Mucosa of rectum (tissue), 2 donors: Measurements from ENCODE around the gene ETV6.

Experiments used
- H3K27ac ChIP-seq, 2 donors: one replicate each; pipeline ENCODE4 v1.7.0; 2013; ENCODE audit warnings: inconsistent platforms in 2 of 2, low read depth in 2 of 2, low read length in 2 of 2
- H3K27me3 ChIP-seq, 2 donors: one replicate each; pipeline ENCODE4 v1.7.0; 2013; ENCODE audit warnings: low read length in 2 of 2; ENCODE audit not compliant: control insufficient read depth in 2 of 2, insufficient read depth in 2 of 2
- H3K36me3 ChIP-seq, 2 donors: one replicate each; pipeline ENCODE4 v1.7.0; 2013; ENCODE audit warnings: low read length in 2 of 2; ENCODE audit not compliant: control insufficient read depth in 2 of 2, insufficient read depth in 2 of 2
- H3K4me1 ChIP-seq, 2 donors: one replicate each; pipeline ENCODE4 v1.7.0; 2013; ENCODE audit warnings: low read length in 2 of 2, mild to moderate bottlenecking in 1 of 2; ENCODE audit not compliant: control insufficient read depth in 2 of 2, insufficient read depth in 2 of 2
- H3K4me3 ChIP-seq, 2 donors: one replicate each; pipeline ENCODE4 v1.7.0; 2013; ENCODE audit warnings: low read length in 2 of 2
- H3K9ac ChIP-seq, 2 donors: one replicate each; pipeline ENCODE4 v1.7.0; 2013; ENCODE audit warnings: low read length in 2 of 2, low read depth in 1 of 2, mild to moderate bottlenecking in 1 of 2
- H3K9me3 ChIP-seq, 2 donors: one replicate each; pipeline ENCODE4 v1.7.0; 2013; ENCODE audit warnings: low read length in 2 of 2; ENCODE audit not compliant: control insufficient read depth in 2 of 2
- donor health status: healthy.
- donor health status: Normal muscosa, but diverticular disease.

ETV6 gene

GRCh38 chr12:11847539-11847938 lies 198.1 kb downstream of the ETV6 start:
- no peak overlapping the region for H3K4me3 ChIP-seq
- peaks cover 8 to 20% of the 10 kb centered on the region in 2 donors for H3K36me3 ChIP-seq
- H3K9me3 ChIP-seq, result no peaks in the 10 kb centered on the region
- no peaks in the 10 kb centered on the region for H3K4me1 ChIP-seq
- no peak overlapping the region for H3K9ac ChIP-seq
- H3K27me3 ChIP-seq, result no peaks in the 10 kb centered on the region
- H3K27ac ChIP-seq, result no peak overlapping the region

GRCh38 chr12:11849757-11850504 lies 200.5 kb downstream of the ETV6 start:
- Histone ChIP-seq H3K27me3 (no peaks in the 10 kb centered on the region), H3K9ac (no peak overlapping the region), H3K36me3 (peaks cover 5 to 23% of the 10 kb centered on the region in 2 donors), H3K9me3 (no peaks in the 10 kb centered on the region), H3K4me3 (no peak overlapping the region), H3K4me1 (peaks cover 13 to 14% of the 10 kb centered on the region in 2 donors), H3K27ac (no peak overlapping the region)

GRCh38 chr12:11853126-11853525 lies 203.7 kb downstream of the ETV6 start:
- Histone ChIP-seq H3K4me3 (peak overlapping the region in 1 of 2 donors; percentile 5), H3K27me3 (no peaks in the 10 kb centered on the region), H3K27ac (no peak overlapping the region), H3K9ac (no peak overlapping the region), H3K4me1 (peaks cover 17 to 24% of the 10 kb centered on the region in 2 donors), H3K9me3 (no peaks in the 10 kb centered on the region), H3K36me3 (peaks cover 2 to 27% of the 10 kb centered on the region in 2 donors)

GRCh38 chr12:11854011-11854499 lies 204.6 kb downstream of the ETV6 start:
- Histone ChIP-seq H3K27me3 (no peaks in the 10 kb centered on the region), H3K4me3 (no peak overlapping the region), H3K27ac (no peak overlapping the region), H3K9me3 (no peaks in the 10 kb centered on the region), H3K36me3 (peaks cover 5 to 27% of the 10 kb centered on the region in 2 donors), H3K9ac (no peak overlapping the region), H3K4me1 (peaks cover 17 to 24% of the 10 kb centered on the region in 2 donors)

GRCh38 chr12:11855983-11856374 lies 206.5 kb downstream of the ETV6 start:
- Histone ChIP-seq H3K27me3 (no peaks in the 10 kb centered on the region), H3K4me3 (no peak overlapping the region), H3K9me3 (no peaks in the 10 kb centered on the region), H3K9ac (peak overlapping the region in 1 of 2 donors; percentile 9), H3K4me1 (peaks cover 17 to 27% of the 10 kb centered on the region in 2 donors), H3K36me3 (peaks cover 10 to 29% of the 10 kb centered on the region in 2 donors), H3K27ac (peak overlapping the region; percentile 19 to 38)

GRCh38 chr12:11856971-11857370 lies 207.5 kb downstream of the ETV6 start:
- no peaks in the 10 kb centered on the region for H3K9me3 ChIP-seq
- no peak overlapping the region for H3K27ac ChIP-seq
- peaks cover 19 to 27% of the 10 kb centered on the region in 2 donors for H3K4me1 ChIP-seq
- no peaks in the 10 kb centered on the region for H3K27me3 ChIP-seq
- no peak overlapping the region for H3K9ac ChIP-seq
- no peak overlapping the region for H3K4me3 ChIP-seq
- H3K36me3 ChIP-seq, result peaks cover 15 to 34% of the 10 kb centered on the region in 2 donors

GRCh38 chr12:11859705-11860425 lies 210.4 kb downstream of the ETV6 start:
- Histone ChIP-seq H3K9ac (no peak overlapping the region), H3K27ac (no peak overlapping the region), H3K36me3 (peaks cover 13 to 24% of the 10 kb centered on the region in 2 donors), H3K4me1 (peaks cover 15 to 17% of the 10 kb centered on the region in 2 donors), H3K27me3 (no peaks in the 10 kb centered on the region), H3K9me3 (no peaks in the 10 kb centered on the region), H3K4me3 (no peak overlapping the region)

- no peak overlapping the region for H3K9ac ChIP-seq
- H3K4me1 ChIP-seq, result peaks cover 7 to 13% of the 10 kb centered on the region in 2 donors
- peaks cover 13 to 29% of the 10 kb centered on the region in 2 donors for H3K36me3 ChIP-seq
- H3K9me3 ChIP-seq, result peaks cover under 1 to 5% of the 10 kb centered on the region in 2 donors
- H3K27ac ChIP-seq, result no peak overlapping the region
- H3K4me3 ChIP-seq, result no peak overlapping the region
- no peaks in the 10 kb centered on the region for H3K27me3 ChIP-seq
Observed at GRCh38 chr12:11861155-11861863, 211.8 kb downstream of the ETV6 start.

- peaks cover 6 to 12% of the 10 kb centered on the region in 2 donors for H3K4me1 ChIP-seq
Observed at GRCh38 chr12:11861864-11862600, 212.6 kb downstream of the ETV6 start.

More at GRCh38 chr12:11861864-11862600, 212.6 kb downstream of the ETV6 start:
- Histone ChIP-seq H3K36me3 (peaks cover 16 to 28% of the 10 kb centered on the region in 2 donors), H3K27me3 (no peaks in the 10 kb centered on the region), H3K9ac (no peak overlapping the region), H3K9me3 (peaks cover 2 to 8% of the 10 kb centered on the region in 2 donors), H3K27ac (peak overlapping the region in 1 of 2 donors; percentile 65), H3K4me3 (no peak overlapping the region)
